Trophoblast cell (in vitro differentiated cells and primary cell): ENCODE measurements around the gene AOX1.

Experiments
- DNase-seq, 2 donors: peaks; one replicate each; pipeline ENCODE4 v3.0.0-alpha.2; 2016
- H2AFZ ChIP-seq: 2 replicates; pipeline ENCODE4 v1.6.1; 2013; ENCODE audit warnings: low read length, moderate library complexity, mild to moderate bottlenecking; ENCODE audit not compliant: insufficient read depth, poor library complexity
- H2AK5ac ChIP-seq: 2 replicates; pipeline ENCODE4 v1.6.1; 2013; ENCODE audit warnings: mild to moderate bottlenecking, low read length
- H2BK120ac ChIP-seq: 2 replicates; pipeline ENCODE4 v1.6.1; 2013; ENCODE audit warnings: low read length, mild to moderate bottlenecking, moderate library complexity; ENCODE audit not compliant: insufficient read depth, poor library complexity
- H2BK12ac ChIP-seq: 2 replicates; pipeline ENCODE4 v1.6.1; 2013; ENCODE audit warnings: mild to moderate bottlenecking, low read length, moderate library complexity
- H2BK5ac ChIP-seq: 2 replicates; pipeline ENCODE4 v1.6.1; 2013; ENCODE audit warnings: low read length, low read depth, moderate library complexity, mild to moderate bottlenecking; ENCODE audit not compliant: poor library complexity
- H3K14ac ChIP-seq: 2 replicates; pipeline ENCODE4 v1.6.1; 2013; ENCODE audit warnings: mild to moderate bottlenecking, low read length
- H3K18ac ChIP-seq: 2 replicates; pipeline ENCODE4 v1.6.1; 2013; ENCODE audit warnings: mild to moderate bottlenecking, low read length
- H3K23ac ChIP-seq: 2 replicates; pipeline ENCODE4 v1.6.1; 2013; ENCODE audit warnings: low read length
- H3K27ac ChIP-seq: 2 replicates; pipeline ENCODE4 v1.5.1; 2013; ENCODE audit warnings: low read depth, mild to moderate bottlenecking, inconsistent platforms, low read length, moderate library complexity
- H3K27me3 ChIP-seq: 2 replicates; pipeline ENCODE4 v1.6.1; 2013; ENCODE audit warnings: inconsistent platforms, mild to moderate bottlenecking, low read length, moderate library complexity; ENCODE audit not compliant: insufficient read depth
- H3K36me3 ChIP-seq, 2 experiments: 1 replicate in 1 of 2; 2 replicates in 1 of 2; pipeline ENCODE4 v1.6.1; 2013; ENCODE audit warnings: low read length in 2 of 2, mild to moderate bottlenecking in 2 of 2, moderate library complexity in 1 of 2; ENCODE audit not compliant: insufficient read depth in 2 of 2, control insufficient read depth in 1 of 2
- H3K4ac ChIP-seq: 2 replicates; pipeline ENCODE4 v1.6.1; 2013; ENCODE audit warnings: low read depth, mild to moderate bottlenecking, low read length, moderate library complexity
- H3K4me1 ChIP-seq, 2 experiments: 1 replicate in 1 of 2; 2 replicates in 1 of 2; pipeline ENCODE4 v1.6.1; 2013; ENCODE audit warnings: low read length in 2 of 2, mild to moderate bottlenecking in 2 of 2, moderate library complexity in 1 of 2; ENCODE audit not compliant: insufficient read depth in 2 of 2, control insufficient read depth in 1 of 2
- H3K4me2 ChIP-seq: 2 replicates; pipeline ENCODE4 v1.6.1; 2013; ENCODE audit warnings: inconsistent platforms, mild to moderate bottlenecking, low read length, moderate library complexity
- H3K4me3 ChIP-seq: 2 replicates; pipeline ENCODE4 v1.5.1; 2013; ENCODE audit warnings: mild to moderate bottlenecking, low read depth, low read length, inconsistent platforms
- H3K79me1 ChIP-seq: one replicate; pipeline ENCODE4 v1.6.1; 2013; ENCODE audit warnings: low read length
- H3K79me2 ChIP-seq: 2 replicates; pipeline ENCODE4 v1.6.1; 2013; ENCODE audit warnings: low read length, mild to moderate bottlenecking; ENCODE audit not compliant: control insufficient read depth, insufficient read depth, poor library complexity
- H3K9ac ChIP-seq: 2 replicates; pipeline ENCODE4 v1.6.1; 2013; ENCODE audit warnings: mild to moderate bottlenecking, low read length
- H3K9me3 ChIP-seq: 2 replicates; pipeline ENCODE4 v1.6.1; 2013; ENCODE audit warnings: low read depth, mild to moderate bottlenecking, control low read depth, inconsistent platforms, low read length; ENCODE audit not compliant: insufficient read depth
- H4K12ac ChIP-seq: 2 replicates; pipeline ENCODE4 v1.6.1; 2013; ENCODE audit warnings: low read depth, mild to moderate bottlenecking, low read length, moderate library complexity
- H4K8ac ChIP-seq: 2 replicates; pipeline ENCODE4 v1.6.1; 2013; ENCODE audit warnings: low read depth, mild to moderate bottlenecking, low read length, moderate library complexity
- H4K91ac ChIP-seq: one replicate; pipeline ENCODE4 v1.6.1; 2013; ENCODE audit warnings: low read depth, mild to moderate bottlenecking, low read length, moderate library complexity
- WGBS: extraction: QIAGEN DNeasy Blood & Tissue Kit; methylation state at CpG from one replicate; pipeline ENCODE4 v1.1.7; 2013; ENCODE audit warnings: missing lambda C conversion rate; ENCODE audit not compliant: insufficient read length, insufficient coverage; ENCODE audit errors: extremely low coverage; 5-methylcytosine and 5-hydroxymethylcytosine counted together

Gene AOX1

GRCh38 chr2:200687922-200688920 is 102.4 kb downstream of the AOX1 start:
- no peak overlapping the region for H2BK5ac ChIP-seq
- H4K8ac ChIP-seq: no peak overlapping the region
- H3K23ac ChIP-seq: no peak overlapping the region
- H2BK12ac ChIP-seq: no peak overlapping the region
- no peaks in the 10 kb centered on the region for H3K79me1 ChIP-seq
- H3K4me2 ChIP-seq: no peak overlapping the region
- no peak overlapping the region for H3K4me3 ChIP-seq
- H4K91ac ChIP-seq: no peak overlapping the region
- H3K27ac ChIP-seq: no peak overlapping the region
- no peak overlapping the region for H2BK120ac ChIP-seq
- H3K9ac ChIP-seq: no peak overlapping the region
- WGBS: no CpG with 5 or more reads among the region's 2 CpGs
- H3K18ac ChIP-seq: no peak overlapping the region
- no peak overlapping the region for H4K12ac ChIP-seq
- H3K14ac ChIP-seq: no peak overlapping the region
- no peaks in the 10 kb centered on the region for H3K27me3 ChIP-seq
- DNase-seq: no peak
- H2AFZ ChIP-seq: no peak overlapping the region
- no peaks in the 10 kb centered on the region for H3K79me2 ChIP-seq
- no peaks in the 10 kb centered on the region for H3K9me3 ChIP-seq
- no peak overlapping the region for H2AK5ac ChIP-seq
- H3K36me3 ChIP-seq: no peaks in the 10 kb centered on the region
- no peak overlapping the region for H3K4ac ChIP-seq
- H3K4me1 ChIP-seq: no peaks in the 10 kb centered on the region

- Histone ChIP-seq H3K4ac (no peak overlapping the region), H3K4me1 (peaks cover 3 to 5% of the 10 kb centered on the region in 2 experiments), H3K9ac (no peak overlapping the region), H3K4me2 (no peak overlapping the region), H3K79me1 (peaks cover 2% of the 10 kb centered on the region), H3K23ac (no peak overlapping the region), H4K12ac (no peak overlapping the region), H3K14ac (no peak overlapping the region), H3K36me3 (no peaks in the 10 kb centered on the region), H3K27ac (no peak overlapping the region), H2AK5ac (no peak overlapping the region), H3K79me2 (no peaks in the 10 kb centered on the region), H2BK120ac (no peak overlapping the region), H3K4me3 (no peak overlapping the region), H4K8ac (no peak overlapping the region), H2BK12ac (no peak overlapping the region), H4K91ac (no peak overlapping the region), H2AFZ (no peak overlapping the region), H2BK5ac (no peak overlapping the region), H3K27me3 (no peaks in the 10 kb centered on the region), H3K18ac (no peak overlapping the region), H3K9me3 (no peaks in the 10 kb centered on the region)
- DNase-seq: no peak
- WGBS: 100% methylated on average over 1 of the region's 3 CpGs
These were observed 103.3 kb downstream of the AOX1 start for GRCh38 chr2:200689115-200689514.

- H3K27ac ChIP-seq: no peak overlapping the region
- peak; percentile 83 to 90 for DNase-seq
- H3K23ac ChIP-seq: no peak overlapping the region
- H2BK5ac ChIP-seq: no peak overlapping the region
- H3K4me1 ChIP-seq: peaks cover 7 to 10% of the 10 kb centered on the region in 2 experiments
- H4K8ac ChIP-seq: no peak overlapping the region
- H3K36me3 ChIP-seq: no peaks in the 10 kb centered on the region
- H3K79me1 ChIP-seq: peaks cover 3% of the 10 kb centered on the region
- H2BK120ac ChIP-seq: no peak overlapping the region
- H3K9me3 ChIP-seq: no peaks in the 10 kb centered on the region
- no peak overlapping the region for H4K91ac ChIP-seq
- H3K4me3 ChIP-seq: no peak overlapping the region
- H3K79me2 ChIP-seq: no peaks in the 10 kb centered on the region
- H2AK5ac ChIP-seq: no peak overlapping the region
- H3K4ac ChIP-seq: no peak overlapping the region
- peak overlapping the region; percentile 7 for H3K4me2 ChIP-seq
- H3K9ac ChIP-seq: no peak overlapping the region
- H2BK12ac ChIP-seq: no peak overlapping the region
- H3K27me3 ChIP-seq: no peaks in the 10 kb centered on the region
- H4K12ac ChIP-seq: no peak overlapping the region
- H3K18ac ChIP-seq: no peak overlapping the region
- H2AFZ ChIP-seq: no peak overlapping the region
- no peak overlapping the region for H3K14ac ChIP-seq
- no CpG with 5 or more reads among the region's 4 CpGs for WGBS
These were observed 108.1 kb downstream of the AOX1 start for GRCh38 chr2:200693836-200694470.

- no peaks in the 10 kb centered on the region for H3K79me2 ChIP-seq
- no CpG with 5 or more reads among the region's 4 CpGs for whole genome bisulfite sequencing
- H3K4ac ChIP-seq: no peak overlapping the region
- peak overlapping the region; percentile 30 for H2BK12ac ChIP-seq
- no peak overlapping the region for H2AFZ ChIP-seq
- no peak overlapping the region for H3K27ac ChIP-seq
- H3K27me3 ChIP-seq: no peaks in the 10 kb centered on the region
- H3K36me3 ChIP-seq: no peaks in the 10 kb centered on the region
- peak overlapping the region; percentile 79 for H2AK5ac ChIP-seq
- no peak for DNase-seq
- peaks cover 3% of the 10 kb centered on the region for H3K79me1 ChIP-seq
- peaks cover 7 to 10% of the 10 kb centered on the region in 2 experiments for H3K4me1 ChIP-seq
- no peak overlapping the region for H3K9ac ChIP-seq
- no peak overlapping the region for H4K91ac ChIP-seq
- no peak overlapping the region for H3K4me2 ChIP-seq
- no peak overlapping the region for H2BK5ac ChIP-seq
- no peak overlapping the region for H2BK120ac ChIP-seq
- no peak overlapping the region for H3K18ac ChIP-seq
- H3K14ac ChIP-seq: no peak overlapping the region
- no peak overlapping the region for H3K4me3 ChIP-seq
- no peak overlapping the region for H4K8ac ChIP-seq
- no peak overlapping the region for H3K23ac ChIP-seq
- no peaks in the 10 kb centered on the region for H3K9me3 ChIP-seq
- H4K12ac ChIP-seq: no peak overlapping the region
These were observed 109.4 kb downstream of the AOX1 start for GRCh38 chr2:200695191-200695590.
